ENCODE measurements around the gene PPP1R3F.

GRCh38 chrX:49257846-49258748 is 11.5 kb upstream of the PPP1R3F start:
- TF ChIP-seq, protein P1, sequence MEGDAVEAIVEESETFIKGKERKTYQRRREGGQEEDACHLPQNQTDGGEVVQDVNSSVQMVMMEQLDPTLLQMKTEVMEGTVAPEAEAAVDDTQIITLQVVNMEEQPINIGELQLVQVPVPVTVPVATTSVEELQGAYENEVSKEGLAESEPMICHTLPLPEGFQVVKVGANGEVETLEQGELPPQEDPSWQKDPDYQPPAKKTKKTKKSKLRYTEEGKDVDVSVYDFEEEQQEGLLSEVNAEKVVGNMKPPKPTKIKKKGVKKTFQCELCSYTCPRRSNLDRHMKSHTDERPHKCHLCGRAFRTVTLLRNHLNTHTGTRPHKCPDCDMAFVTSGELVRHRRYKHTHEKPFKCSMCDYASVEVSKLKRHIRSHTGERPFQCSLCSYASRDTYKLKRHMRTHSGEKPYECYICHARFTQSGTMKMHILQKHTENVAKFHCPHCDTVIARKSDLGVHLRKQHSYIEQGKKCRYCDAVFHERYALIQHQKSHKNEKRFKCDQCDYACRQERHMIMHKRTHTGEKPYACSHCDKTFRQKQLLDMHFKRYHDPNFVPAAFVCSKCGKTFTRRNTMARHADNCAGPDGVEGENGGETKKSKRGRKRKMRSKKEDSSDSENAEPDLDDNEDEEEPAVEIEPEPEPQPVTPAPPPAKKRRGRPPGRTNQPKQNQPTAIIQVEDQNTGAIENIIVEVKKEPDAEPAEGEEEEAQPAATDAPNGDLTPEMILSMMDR (IDR thresholded peaks at IDR 0.05; ENCODE audit: low read length), result no peak
- TF ChIP-seq EZH2 (optimal IDR thresholded peaks at IDR 0.05; ENCODE audit: low read depth, low read length), result no peak
